Measurements from ENCODE around the gene CAPN5. TPM values are rescaled to one million over a fixed set of nuclear protein-coding genes. Genes with fewer than 3 reads are reported as not detected.

Gene CAPN5
- total and polyA plus RNA-seq, 2 donors from 2014 or later, result 20.0 to 36.0 TPM

DNA sequence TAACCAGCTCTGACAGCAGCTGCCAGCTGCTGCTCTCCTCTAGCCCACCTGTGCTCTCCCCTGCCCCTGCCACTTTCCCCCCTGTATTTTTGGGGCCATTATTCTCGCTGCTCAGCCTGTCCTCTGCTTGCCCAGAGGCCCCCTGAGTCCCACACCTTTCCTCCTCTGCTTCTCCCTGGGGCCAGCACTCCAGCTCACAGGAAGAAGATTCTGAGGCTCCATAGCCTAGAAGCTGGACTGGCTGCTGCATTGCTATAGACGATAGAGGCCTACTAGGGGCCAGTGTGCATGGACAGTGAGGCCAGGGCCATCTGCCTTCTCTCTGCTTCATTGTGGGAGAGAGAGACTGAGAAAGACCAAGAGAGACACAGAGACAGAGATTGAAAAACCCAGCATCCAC lies 36.5 kb downstream of the CAPN5 start:
- H3K9ac ChIP-seq (ENCODE audit: low read length in 3 of 3), result no peak overlapping the region
- H3K4me1 ChIP-seq (ENCODE audit: control insufficient read depth in 2 of 3, insufficient read depth in 2 of 3, low read depth in 1 of 3, low read length in 3 of 3), result peaks cover 0 to 6% (median 0%) of the 10 kb centered on the region in 3 donors
- H3K27ac ChIP-seq (ENCODE audit: low read depth in 2 of 2, low read length in 2 of 2), result no peak overlapping the region
- H3K27me3 ChIP-seq (ENCODE audit: control insufficient read depth, insufficient read depth, low read length), result no peaks in the 10 kb centered on the region
- FAIRE-seq (no peak), DNase-seq (no peak)
- TF ChIP-seq, protein P1, sequence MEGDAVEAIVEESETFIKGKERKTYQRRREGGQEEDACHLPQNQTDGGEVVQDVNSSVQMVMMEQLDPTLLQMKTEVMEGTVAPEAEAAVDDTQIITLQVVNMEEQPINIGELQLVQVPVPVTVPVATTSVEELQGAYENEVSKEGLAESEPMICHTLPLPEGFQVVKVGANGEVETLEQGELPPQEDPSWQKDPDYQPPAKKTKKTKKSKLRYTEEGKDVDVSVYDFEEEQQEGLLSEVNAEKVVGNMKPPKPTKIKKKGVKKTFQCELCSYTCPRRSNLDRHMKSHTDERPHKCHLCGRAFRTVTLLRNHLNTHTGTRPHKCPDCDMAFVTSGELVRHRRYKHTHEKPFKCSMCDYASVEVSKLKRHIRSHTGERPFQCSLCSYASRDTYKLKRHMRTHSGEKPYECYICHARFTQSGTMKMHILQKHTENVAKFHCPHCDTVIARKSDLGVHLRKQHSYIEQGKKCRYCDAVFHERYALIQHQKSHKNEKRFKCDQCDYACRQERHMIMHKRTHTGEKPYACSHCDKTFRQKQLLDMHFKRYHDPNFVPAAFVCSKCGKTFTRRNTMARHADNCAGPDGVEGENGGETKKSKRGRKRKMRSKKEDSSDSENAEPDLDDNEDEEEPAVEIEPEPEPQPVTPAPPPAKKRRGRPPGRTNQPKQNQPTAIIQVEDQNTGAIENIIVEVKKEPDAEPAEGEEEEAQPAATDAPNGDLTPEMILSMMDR (IDR thresholded peaks at IDR 0.05; ENCODE audit: borderline replicate concordance, extremely low read depth, insufficient read depth), result no peak
- H3K36me3 ChIP-seq (ENCODE audit: control insufficient read depth in 2 of 3, insufficient read depth in 3 of 3, low read length in 3 of 3), result no peaks in the 10 kb centered on the region
- intact Hi-C loops (cut with DNase I), result no loop called here
- no peak overlapping the region for H3K4me3 ChIP-seq (ENCODE audit: low read length in 3 of 3)
- H3K9me3 ChIP-seq (ENCODE audit: control insufficient read depth in 2 of 3, insufficient read depth in 1 of 3, low read length in 3 of 3), result no peaks in the 10 kb centered on the region

DNA sequence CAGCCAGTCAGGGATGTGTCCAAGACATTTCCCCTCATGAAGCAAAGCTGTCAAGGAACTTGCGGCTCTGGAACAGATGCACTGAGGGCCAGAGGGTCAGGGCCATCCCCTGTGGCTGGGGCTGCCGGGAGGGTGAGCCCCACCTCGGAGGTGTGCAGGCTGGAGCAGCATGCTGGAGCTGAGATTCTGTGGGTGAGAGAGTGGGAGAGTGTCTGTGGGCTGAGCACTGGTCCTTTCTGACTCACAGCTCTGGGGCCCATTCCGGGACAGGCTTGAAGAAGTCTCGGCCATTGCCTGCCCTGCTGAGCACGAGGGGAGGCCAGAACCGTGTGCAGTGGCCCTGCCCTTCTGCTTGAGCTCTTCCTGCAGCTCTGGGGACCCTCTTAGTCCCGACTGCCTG lies 38.0 kb downstream of the CAPN5 start:
- Histone ChIP-seq H3K4me3 (ENCODE audit: low read length in 3 of 3) (no peak overlapping the region), H3K27ac (ENCODE audit: low read depth in 2 of 2, low read length in 2 of 2) (no peak overlapping the region), H3K4me1 (ENCODE audit: control insufficient read depth in 2 of 3, insufficient read depth in 2 of 3, low read depth in 1 of 3, low read length in 3 of 3) (peaks cover 0 to 6% (median 0%) of the 10 kb centered on the region in 3 donors), H3K27me3 (ENCODE audit: control insufficient read depth, insufficient read depth, low read length) (no peaks in the 10 kb centered on the region), H3K9ac (ENCODE audit: low read length in 3 of 3) (no peak overlapping the region), H3K36me3 (ENCODE audit: control insufficient read depth in 2 of 3, insufficient read depth in 3 of 3, low read length in 3 of 3) (no peaks in the 10 kb centered on the region), H3K9me3 (ENCODE audit: control insufficient read depth in 2 of 3, insufficient read depth in 1 of 3, low read length in 3 of 3) (no peaks in the 10 kb centered on the region)
- intact Hi-C loops (cut with DNase I), result no loop called here
- DNase-seq (no peak), FAIRE-seq (no peak)
- TF ChIP-seq, protein P1 (IDR thresholded peaks at IDR 0.05; ENCODE audit: borderline replicate concordance, extremely low read depth, insufficient read depth), result no peak

DNA sequence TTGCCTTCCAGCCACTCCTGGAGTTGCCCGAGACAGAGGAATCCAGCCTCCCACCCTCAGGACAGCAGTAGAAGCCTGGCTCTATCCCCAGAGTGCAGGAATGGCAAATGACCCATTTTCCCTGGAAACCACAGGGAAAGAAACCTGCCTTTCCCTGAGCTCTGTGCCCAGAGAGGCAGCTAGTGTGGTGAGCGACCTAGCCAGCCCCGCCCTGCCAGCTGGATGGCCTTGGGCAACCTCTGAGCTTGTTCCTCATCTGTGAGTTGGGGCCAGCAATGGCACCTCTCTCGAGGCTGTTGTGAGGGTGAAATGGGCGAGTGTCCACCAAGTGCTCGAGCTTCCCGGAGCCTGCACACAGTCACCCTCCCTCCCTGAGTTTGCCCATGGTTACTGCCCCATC lies 39.5 kb downstream of the CAPN5 start:
- Histone ChIP-seq H3K4me3 (ENCODE audit: low read length in 3 of 3) (no peak overlapping the region), H3K27me3 (ENCODE audit: control insufficient read depth, insufficient read depth, low read length) (no peaks in the 10 kb centered on the region), H3K4me1 (ENCODE audit: control insufficient read depth in 2 of 3, insufficient read depth in 2 of 3, low read depth in 1 of 3, low read length in 3 of 3) (peaks cover 0 to 6% (median 0%) of the 10 kb centered on the region in 3 donors), H3K9ac (ENCODE audit: low read length in 3 of 3) (no peak overlapping the region), H3K9me3 (ENCODE audit: control insufficient read depth in 2 of 3, insufficient read depth in 1 of 3, low read length in 3 of 3) (no peaks in the 10 kb centered on the region), H3K27ac (ENCODE audit: low read depth in 2 of 2, low read length in 2 of 2) (no peak overlapping the region), H3K36me3 (ENCODE audit: control insufficient read depth in 2 of 3, insufficient read depth in 3 of 3, low read length in 3 of 3) (no peaks in the 10 kb centered on the region)
- intact Hi-C loops (cut with DNase I), result no loop called here
- DNase-seq (no peak), FAIRE-seq (no peak)
- TF ChIP-seq, protein P1 (IDR thresholded peaks at IDR 0.05; ENCODE audit: borderline replicate concordance, extremely low read depth, insufficient read depth), result no peak

DNA sequence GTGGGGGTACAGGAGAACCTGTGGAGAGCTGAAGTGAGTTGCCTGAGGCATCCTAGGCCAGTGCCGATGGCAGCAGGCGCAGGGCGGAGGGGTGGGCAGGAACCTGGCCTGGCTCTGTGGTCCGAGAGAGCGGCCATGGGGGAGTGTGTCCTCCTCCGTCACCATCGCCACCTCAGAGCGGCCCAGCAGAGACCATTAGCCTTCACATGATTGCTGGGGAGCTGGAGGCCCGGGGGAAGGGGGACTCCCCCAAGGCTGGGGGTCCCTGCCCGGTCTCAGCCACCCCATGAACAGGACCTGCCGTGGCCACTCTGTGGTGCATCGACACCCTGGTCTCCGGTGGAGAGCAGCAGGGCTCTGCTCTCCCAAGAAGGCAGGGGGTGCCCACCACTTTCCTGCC lies 40.0 kb downstream of the CAPN5 start:
- Histone ChIP-seq H3K9ac (ENCODE audit: low read length in 3 of 3) (no peak overlapping the region), H3K9me3 (ENCODE audit: control insufficient read depth in 2 of 3, insufficient read depth in 1 of 3, low read length in 3 of 3) (no peaks in the 10 kb centered on the region), H3K27me3 (ENCODE audit: control insufficient read depth, insufficient read depth, low read length) (no peaks in the 10 kb centered on the region), H3K4me3 (ENCODE audit: low read length in 3 of 3) (no peak overlapping the region), H3K4me1 (ENCODE audit: control insufficient read depth in 2 of 3, insufficient read depth in 2 of 3, low read depth in 1 of 3, low read length in 3 of 3) (peaks cover 0 to 6% (median 0%) of the 10 kb centered on the region in 3 donors), H3K27ac (ENCODE audit: low read depth in 2 of 2, low read length in 2 of 2) (no peak overlapping the region), H3K36me3 (ENCODE audit: control insufficient read depth in 2 of 3, insufficient read depth in 3 of 3, low read length in 3 of 3) (no peaks in the 10 kb centered on the region)
- no peak for FAIRE-seq
- intact Hi-C loops (cut with DNase I), result no loop called here
- TF ChIP-seq, protein P1 (IDR thresholded peaks at IDR 0.05; ENCODE audit: borderline replicate concordance, extremely low read depth, insufficient read depth), result no peak
- no peak for DNase-seq

Measured in kidney (tissue), 14 donors.